GM19455 (cell line): Measurements from ENCODE around the gene LGALS12.
"Not testable (repeated sequence)": the region's sequence is repeated elsewhere in the genome, so short reads cannot be mapped to it uniquely, and the experiment has no call there.

Source experiments
- ATAC-seq: cut with Tn5 transposase; IDR thresholded peaks from one replicate; pipeline ENCODE4 v1.9.1; 2021; ENCODE audit not compliant: unreplicated experiment

Gene LGALS12

GRCh38 chr11:63532799-63533475 is 27.1 kb downstream of the LGALS12 start:
- ATAC-seq: no peak

DNA sequence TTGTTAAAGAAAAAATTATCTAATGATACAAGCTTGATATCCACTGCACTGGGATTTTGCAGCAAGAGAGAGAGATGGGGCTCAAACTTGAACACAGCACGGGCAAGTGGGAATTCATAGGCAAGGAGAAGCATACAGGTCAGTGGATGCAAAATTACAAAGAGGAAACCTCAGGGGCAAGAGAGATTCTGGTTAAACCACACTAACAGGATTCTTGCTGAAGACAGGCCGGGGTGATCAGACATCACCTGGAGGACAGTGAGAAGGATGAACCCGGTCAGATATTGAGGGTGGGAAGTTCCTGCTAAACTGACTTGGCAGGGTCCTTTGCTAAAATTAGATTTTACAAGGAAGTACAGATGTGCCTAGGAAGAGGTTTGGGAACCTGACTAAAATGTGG is 28.2 kb downstream of the LGALS12 start:
- no peak for ATAC-seq

- ATAC-seq: no peak
These were observed 29.1 kb downstream of the LGALS12 start for GRCh38 chr11:63534895-63535461.

- ATAC-seq: no peak
These were observed 29.9 kb downstream of the LGALS12 start for GRCh38 chr11:63535734-63536133.

GRCh38 chr11:63536669-63537292 is 30.9 kb downstream of the LGALS12 start, which contains the start of gene PLAAT4:
PLAAT4 (plus strand) TSS chr11:63536808; CDS start chr11:63536869, 61 bp downstream.
- ATAC-seq: no peak

GRCh38 chr11:63537293-63538101 is 31.6 kb downstream of the LGALS12 start:
- ATAC-seq: no peak

GRCh38 chr11:63542506-63542905 is 36.6 kb downstream of the LGALS12 start:
- not testable (repeated sequence) for ATAC-seq

DNA sequence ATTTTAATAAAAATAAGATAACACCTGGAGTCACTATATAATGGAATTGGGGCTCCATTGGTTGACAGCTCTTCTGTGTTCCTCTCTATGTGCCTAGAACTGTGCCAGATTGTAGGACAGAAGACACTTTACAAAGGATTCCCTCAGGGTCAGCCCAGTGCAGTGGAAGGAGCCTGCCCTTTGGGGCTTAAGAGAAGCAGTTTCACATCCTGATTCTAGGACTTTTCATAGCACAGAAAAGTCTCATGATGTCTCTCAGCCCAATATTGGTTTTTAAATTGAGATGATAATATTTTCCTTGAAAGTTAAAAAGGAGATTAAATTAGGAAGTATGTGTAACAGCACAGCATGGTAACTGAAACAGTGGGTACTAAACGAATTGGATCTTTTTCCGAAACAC is 37.8 kb downstream of the LGALS12 start:
- no peak for ATAC-seq

- ATAC-seq: no peak
These were observed 41.2 kb downstream of the LGALS12 start for GRCh38 chr11:63547061-63547460.

GRCh38 chr11:63548178-63548577 is 42.3 kb downstream of the LGALS12 start:
- ATAC-seq: no peak

- no peak for ATAC-seq
These were observed 43.5 kb downstream of the LGALS12 start for GRCh38 chr11:63549411-63549810.

GRCh38 chr11:63550156-63550700 is 44.3 kb downstream of the LGALS12 start:
- not testable (repeated sequence) for ATAC-seq

DNA sequence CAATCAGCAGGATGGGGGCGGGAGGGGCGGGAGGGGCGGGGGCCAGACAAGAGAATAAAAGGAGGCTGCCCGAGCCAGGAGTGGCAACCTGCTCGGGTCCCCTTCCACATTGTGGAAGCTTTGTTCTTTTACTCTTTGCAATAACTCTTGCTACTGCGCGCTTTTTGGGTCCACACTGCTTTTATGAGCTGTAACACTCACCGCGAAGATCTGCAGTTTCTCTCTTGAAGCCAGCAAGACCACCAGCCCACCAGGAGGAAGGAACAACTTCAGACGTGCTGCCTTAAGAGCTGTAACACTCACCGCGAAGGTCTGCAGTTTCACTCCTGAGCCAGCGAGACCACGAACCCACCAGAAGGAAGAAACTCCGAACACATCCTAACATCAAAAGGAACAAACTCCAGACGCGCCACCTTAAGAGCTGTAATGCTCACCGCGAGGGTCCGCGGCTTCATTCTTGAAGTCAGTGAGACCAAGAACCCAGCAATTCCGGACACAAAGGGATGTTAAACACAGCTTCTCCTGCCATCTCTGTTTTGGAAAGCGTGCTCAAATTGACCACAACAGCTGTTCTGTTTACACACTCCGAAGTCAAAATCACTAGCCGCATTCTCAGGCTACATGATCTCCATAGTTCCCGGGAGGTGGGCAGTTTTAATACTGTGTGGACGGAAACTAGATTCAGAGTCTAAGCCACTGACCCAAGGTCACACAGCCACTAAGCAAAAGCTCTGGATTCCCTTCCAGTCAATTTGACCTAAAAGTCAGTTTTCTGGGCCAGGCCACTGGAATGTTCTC is 45.4 kb downstream of the LGALS12 start:
- ATAC-seq: no peak

GRCh38 chr11:63551889-63552266 is 46.0 kb downstream of the LGALS12 start:
- no peak for ATAC-seq

DNA sequence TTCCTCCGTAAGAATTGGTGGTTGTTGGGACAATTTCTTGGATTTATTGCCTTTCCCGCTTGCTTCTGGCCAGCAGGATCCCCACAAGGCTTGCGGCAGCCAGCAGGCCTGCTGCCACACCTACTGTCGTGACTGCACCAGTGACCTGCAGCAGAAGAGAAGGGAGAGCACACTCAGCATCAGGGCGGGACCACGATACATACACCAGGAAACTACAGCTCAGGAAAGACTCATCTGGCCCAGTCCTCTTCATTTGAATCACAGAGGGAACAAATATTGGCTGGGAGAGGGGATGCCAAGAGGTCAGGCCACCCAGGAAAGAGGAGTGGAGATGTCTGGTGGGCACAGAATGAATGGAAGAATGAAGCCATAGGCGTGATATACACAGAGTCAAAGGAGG is 47.0 kb downstream of the LGALS12 start:
- no peak for ATAC-seq

DNA sequence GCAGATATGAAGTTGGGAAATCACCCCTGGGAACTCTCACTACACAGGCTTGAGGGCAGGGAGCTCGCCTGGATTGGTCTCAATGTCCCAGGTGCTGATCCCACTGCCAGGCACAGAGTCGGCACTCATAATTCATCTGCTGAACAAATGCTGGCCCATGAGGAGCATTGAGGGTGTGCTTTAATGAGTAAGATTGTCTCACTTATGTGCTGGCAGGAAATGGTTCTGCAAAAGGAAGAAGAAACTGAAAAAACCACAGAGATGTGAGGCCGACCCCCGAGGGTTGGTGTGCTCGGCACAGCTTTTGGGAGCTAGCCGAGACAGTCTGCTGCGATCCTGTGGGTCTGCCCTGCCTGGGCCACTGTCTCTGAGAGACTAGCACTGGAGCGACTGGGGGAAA is 47.9 kb downstream of the LGALS12 start:
- ATAC-seq: no peak

DNA sequence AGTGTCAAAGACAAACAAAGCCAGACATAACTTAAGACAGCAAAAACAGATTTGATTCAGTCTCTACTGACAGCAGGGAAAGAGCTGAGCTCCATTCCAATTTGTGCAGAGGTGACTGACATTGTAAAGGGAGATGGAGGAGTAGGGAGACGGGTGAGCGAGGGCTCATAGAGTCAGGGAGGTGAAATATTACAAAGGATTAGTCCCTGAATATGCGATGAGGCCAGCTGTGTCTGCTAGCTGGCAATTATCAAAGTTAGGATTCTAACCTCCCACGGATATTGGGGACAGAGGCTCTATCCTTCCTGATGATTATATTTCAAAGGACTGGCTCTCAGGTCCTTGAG is 49.0 kb downstream of the LGALS12 start:
- no peak for ATAC-seq

DNA sequence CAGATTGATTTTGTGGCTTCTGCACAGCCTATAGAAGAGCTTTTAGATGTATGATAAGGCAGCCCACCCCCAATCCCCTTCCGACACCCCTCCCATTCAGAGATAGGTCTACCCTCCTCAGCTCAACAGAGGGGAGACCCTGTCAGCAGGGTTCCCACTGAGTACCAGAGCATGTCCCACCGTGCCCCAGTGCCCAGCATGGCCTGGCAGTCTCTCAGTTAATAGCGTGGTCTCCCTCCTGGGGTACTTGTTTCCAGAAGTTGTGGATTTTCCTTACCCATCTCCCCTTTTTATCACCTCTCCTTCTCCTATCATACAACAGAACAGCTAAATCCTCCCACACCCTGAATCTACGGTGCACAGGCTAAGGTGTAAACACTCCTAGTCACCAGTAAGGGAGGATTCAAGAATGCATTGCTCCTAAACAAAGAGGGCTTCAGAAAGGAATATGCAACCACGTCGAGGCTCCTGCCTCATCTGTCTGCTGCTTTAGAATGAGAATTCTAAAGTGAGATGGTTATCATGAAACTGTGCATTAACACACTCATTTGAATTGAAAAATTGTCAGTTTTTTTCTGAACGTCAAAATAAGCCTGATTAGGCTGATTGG is 50.6 kb downstream of the LGALS12 start:
- ATAC-seq: no peak

GRCh38 chr11:63557570-63557969 is 51.7 kb downstream of the LGALS12 start:
- ATAC-seq: no peak

GRCh38 chr11:63558459-63559157 is 52.7 kb downstream of the LGALS12 start:
- ATAC-seq: no peak
